Endometrial microvascular endothelial cells (primary cell): ENCODE measurements around the gene RGS10. TPM values are rescaled to one million over a fixed set of nuclear protein-coding genes. Genes with fewer than 3 reads are reported as not detected.
"Not testable (repeated sequence)": the region's sequence is repeated elsewhere in the genome, so short reads cannot be mapped to it uniquely, and the experiment has no call there.

Source experiments
- in situ Hi-C: cut with HindIII; loops from 2 replicates; pipeline ENCODE4 v1.10.0; 2017; ENCODE audit warnings: low sequenced_read_pairs, low pct_unique_long_range_greater_than_20kb; ENCODE audit errors: inconsistent ontology term
- total RNA-seq: library from RNA; depleted of rRNA; stranded (reverse); fragments of >200 nt; gene quantifications from one replicate; pipeline ENCODE4 v1.2.3, GENCODE V29; 2015; ENCODE audit errors: inconsistent ontology term

RGS10 gene, protein sequence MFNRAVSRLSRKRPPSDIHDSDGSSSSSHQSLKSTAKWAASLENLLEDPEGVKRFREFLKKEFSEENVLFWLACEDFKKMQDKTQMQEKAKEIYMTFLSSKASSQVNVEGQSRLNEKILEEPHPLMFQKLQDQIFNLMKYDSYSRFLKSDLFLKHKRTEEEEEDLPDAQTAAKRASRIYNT
- total RNA-seq, result 41.3 TPM

DNA sequence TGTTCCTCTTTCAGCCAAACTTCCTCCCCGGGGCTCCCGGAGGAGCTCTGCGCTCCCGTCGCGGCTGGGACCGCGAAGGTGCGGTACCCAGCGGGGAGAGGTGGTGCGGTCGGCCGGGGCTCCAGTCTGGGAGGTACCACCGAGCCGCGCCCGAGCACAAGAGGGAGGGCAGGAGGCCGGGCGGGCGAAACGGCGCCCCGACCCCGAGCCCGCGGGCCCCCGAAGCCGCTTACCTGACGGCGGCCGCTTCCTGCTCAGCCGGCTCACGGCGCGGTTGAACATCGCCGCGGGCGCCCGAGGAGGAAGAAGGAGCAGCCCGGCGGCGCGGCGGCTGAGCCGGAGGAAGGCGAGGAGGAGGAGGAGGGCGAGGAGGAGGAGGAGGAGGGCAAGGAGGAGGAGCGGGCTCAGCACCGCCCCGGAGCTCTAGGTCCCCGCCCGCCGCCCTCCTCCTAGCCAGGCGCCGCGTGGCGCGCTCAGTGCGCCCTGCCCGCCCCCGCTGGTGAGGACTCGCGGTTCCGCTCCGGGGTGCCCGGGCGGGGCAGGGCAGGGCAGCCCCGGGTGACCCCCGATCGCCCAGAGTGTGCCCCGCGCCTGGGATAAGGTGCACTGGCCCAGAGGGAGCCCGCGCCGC is at the start of gene RGS10:
RGS10 (minus strand) TSS at position 363 of the 631 bp plus-strand sequence; CDS start at position 282, 81 bp downstream.
- in situ Hi-C loops, result no loop called here

DNA sequence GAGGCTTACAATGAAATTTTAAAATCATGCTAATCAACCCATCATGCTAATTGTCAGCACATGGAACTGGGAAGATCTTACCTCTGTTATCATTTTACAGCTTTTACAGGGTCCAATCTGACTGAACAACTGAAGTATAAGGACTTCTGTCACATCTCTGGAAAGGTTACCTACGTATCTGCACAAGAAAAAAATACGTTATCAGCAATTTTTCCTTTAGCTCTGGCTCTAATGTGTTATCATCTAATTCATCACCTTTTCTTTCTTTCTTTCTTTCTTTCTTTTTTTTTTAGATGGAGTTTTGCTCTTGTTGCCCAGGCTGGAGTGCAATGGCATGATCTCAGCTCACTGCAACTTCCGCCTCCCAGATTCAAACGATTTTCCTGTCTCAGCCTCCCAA is 45.6 kb upstream of the RGS10 start:
- in situ Hi-C loops, result no loop called here

DNA sequence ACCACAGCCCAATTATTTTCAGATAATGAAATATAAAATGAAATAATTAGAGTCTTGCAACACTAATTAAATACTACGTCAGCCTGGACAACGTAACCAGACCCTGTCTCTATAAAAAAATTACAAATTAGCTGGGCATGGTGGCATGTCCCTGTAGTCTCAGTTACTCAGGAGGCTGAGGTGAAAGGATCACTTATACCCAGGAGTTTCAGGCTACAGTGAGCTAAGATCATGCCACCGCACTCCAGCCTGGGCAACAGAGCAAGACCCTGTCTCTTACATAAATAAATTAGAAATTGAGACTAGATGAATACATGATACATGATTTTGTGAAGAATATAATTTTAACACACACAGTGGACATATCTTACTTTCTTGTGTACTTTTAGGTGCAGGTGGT is 35.8 kb upstream of the RGS10 start:
- in situ Hi-C loops, result no loop called here

DNA sequence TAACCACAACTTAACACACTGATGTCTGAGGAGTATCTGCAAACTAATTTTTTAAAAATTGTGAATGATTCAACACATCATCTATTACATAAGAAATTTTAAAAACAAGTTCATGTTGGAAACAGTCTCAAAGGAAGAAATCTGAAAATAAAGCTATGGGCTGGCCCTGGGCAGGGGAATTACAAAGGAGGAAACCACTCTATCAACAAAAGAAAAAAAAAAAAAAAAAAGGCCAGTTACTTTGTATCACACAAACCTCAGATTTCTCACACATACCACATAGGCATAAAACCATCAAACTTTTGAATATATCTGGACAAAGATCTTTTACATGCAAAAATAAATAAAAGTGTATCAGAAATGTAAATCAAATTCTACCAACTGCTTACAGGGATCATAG is 33.5 kb upstream of the RGS10 start:
- in situ Hi-C loops, result no loop called here

DNA sequence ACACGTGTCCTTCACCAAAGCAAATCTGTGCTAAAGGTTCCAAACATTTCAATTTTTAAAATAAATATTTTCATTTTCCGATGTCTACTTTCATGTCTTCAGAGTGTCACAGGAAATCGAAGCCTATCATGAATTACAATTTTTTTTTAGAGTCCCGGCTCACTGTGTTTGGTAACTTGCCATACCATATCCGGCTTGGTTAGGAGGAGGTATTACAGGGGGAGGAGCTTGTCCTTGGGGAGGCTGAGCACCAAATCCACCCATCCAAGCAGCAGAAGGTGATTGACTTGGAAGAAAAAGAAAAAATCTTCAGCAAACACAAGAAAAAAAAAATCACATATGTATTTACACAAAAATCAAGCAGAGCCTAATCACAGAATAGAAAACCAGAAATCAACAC is 33.0 kb upstream of the RGS10 start:
- in situ Hi-C loops, result no loop called here

DNA sequence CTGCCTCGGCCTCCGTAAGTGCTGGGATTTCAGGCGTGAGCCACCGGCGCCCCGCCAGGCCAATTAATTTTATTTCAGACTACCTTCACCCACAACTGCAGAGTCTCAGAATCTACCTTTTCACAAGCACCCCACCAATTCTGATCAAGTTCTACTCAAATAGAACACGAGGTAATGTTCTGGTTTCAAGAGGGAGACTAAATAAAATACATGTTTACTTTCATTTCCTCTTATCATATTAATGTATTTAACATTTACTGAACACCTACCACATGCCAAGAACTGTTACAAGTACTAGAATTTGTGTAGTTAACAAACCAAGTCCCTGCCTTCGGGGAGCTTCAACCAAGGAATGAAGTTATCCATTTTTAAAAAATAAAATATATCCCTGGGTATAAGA is 25.5 kb upstream of the RGS10 start:
- in situ Hi-C loops, result no loop called here

DNA sequence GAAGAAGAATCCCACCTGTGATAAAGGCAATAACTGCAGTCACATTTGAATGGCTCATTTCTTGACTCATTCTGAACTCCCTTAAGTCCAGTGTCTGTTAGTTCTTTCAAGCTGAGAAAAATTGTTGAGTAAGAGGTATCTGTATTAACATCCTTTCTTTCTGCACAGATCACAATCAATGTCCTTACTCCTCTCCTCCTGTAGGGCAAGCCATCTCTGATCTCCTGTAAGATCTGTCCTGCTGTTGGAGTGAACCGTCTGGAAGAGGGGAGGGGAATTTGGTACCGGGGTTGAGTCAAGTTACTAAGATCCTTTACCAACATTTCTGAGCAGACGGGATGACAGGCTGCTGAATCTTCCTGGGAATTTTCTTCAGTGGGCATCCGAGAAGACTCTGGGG is 19.6 kb upstream of the RGS10 start:
- in situ Hi-C loops, result no loop called here

DNA sequence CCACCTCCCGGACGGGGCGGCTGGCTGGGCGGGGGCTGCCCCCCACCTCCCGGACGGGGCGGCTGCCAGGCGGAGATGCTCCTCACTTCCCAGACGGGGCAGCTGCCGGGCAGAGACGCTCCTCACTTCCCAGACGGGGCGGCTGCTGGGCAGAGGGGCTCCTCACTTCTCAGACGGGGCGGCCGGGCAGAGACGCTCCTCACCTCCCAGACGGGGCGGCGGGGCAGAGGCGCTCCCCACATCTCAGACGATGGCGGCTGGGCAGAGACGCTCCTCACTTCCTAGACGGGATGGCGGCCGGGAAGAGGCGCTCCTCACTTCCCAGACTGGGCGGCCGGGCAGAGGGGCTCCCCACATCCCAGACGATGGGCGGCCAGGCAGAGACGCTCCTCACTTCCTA is 17.0 kb upstream of the RGS10 start:
- in situ Hi-C loops, result not testable (repeated sequence)

DNA sequence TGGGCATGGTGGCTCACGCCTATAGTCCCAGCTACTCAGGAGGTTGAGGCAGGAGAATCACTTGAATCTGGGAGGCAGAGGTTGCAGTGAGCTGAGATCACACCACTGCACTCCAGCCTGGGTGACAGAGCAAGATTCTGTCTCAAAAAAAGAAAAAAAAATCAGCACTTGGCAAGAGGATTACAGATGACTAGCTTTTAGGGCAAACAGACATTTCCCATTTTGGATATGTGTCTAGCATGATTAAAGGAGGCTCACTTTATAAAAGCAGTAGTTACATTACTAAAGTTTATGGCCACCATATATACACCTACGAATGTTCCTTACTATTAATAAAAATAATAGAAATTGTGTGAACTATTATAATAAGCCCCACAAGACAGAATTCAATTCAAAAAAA is 13.6 kb upstream of the RGS10 start:
- in situ Hi-C loops, result not testable (repeated sequence)

DNA sequence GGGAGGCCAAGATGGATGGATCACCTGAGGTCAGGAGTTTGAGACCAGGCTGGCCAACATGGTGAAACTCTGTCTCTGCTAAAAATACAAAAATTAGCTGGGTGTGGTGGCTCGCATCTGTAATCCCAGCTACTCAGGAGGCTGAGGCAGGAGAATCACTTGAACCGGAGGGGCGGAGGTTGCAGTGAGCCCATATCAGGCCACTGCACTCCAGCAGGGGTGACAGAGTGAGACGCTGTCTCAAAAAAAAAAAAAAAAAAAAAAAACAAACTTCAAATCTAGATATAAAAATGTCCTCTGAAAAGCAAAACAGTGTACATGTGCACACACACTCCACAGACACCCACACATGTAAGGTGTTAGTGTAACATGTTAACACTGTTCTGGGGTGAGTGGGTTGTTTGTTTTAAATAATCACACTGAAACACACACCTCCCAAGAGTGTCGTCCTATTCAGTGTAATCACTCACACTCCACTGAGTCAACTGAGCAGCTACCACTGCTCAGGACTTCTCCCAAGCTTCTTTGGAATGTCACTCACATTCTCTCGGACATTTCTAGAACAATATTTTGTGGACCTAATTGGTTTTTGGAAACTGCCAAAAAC is 12.8 kb upstream of the RGS10 start:
- in situ Hi-C loops, result no loop called here

DNA sequence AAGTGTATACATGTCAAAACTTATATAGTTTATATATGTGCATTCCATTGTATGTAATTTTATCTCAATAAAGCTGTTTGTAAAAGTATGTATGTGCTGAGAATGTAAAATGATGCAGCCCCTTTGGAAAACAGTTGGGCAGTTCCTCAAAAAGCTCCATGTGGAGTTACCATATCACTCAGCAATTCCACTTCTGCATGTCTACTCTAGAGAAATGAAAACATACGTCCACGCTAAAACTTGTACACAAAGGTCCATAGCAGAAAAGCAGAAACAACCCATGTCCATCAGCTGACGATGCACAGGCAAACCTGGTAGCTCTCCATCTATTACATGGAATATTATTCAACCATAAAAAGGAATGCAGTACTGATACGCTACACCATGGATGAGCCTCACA is 8.3 kb upstream of the RGS10 start:
- in situ Hi-C loops, result no loop called here

DNA sequence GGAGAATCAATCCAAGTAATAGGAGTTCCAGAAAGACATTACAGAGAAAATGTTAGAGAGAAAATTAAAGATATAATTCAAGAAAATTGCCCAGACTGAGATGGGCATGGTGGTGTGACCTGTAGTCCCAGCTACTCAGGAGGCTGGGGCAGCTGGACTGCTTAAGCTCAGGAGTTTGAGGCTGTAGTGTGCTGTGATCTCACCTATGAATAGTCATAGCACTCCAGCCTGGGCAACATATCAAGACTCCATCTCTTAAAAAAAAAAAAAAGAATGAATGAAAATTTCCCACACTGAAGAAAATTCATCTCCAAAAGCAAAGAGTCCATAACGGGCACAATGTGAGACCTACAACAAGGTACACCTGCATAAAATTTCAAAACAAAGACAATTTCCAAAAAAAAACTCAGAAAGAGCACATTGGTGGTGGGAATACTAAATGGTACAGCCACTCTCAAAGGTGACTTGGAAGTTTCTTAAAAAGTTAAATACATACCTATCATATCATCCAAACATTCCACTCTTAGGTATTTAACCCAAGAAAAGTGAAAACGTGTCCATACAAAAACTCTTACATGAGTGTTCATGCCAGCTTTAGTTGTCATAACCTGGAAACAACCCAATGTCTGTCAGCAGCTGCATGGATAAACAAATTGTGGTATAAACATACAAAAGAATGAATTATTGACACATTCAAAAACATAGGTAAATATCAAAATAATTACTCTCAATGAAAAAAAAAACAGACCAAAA is 6.9 kb upstream of the RGS10 start:
- in situ Hi-C loops, result no loop called here

DNA sequence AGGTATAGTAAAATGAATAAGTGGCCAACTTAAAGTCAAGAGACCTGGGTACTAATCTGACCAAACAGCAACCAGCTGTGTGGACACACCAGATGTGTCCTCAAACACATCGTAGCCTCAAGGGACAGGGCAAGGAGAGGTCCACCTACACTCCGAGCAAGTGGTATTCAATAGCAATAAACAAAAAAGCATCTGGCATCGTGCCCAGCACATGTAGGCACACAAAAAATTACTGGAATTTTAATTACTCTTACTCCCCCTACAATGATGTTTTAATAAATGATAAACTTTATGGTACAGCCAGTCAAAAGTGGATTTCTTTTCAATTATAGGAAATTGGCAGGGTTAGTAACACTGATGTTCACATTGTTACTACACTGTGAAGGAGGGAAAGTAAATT is 3.5 kb upstream of the RGS10 start:
- in situ Hi-C loops, result no loop called here

DNA sequence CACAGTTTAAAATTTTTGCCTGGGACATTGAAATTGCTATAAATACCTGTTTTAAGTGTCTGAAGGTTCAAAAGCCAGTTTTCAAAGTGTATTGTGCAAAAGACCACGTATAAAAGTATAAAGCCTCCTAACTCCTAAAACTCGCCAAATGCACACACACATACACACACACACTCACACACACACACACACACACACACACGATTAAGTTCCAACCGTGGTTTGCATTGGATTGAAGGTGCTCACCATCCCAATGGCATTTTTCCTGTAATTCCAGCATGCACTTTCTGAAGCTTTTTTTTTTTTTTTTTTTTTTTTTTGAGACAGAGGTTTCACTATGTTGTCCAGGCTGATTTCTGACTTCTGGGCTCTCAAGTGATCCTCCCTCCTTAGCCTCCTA is 2.8 kb upstream of the RGS10 start:
- in situ Hi-C loops, result no loop called here

DNA sequence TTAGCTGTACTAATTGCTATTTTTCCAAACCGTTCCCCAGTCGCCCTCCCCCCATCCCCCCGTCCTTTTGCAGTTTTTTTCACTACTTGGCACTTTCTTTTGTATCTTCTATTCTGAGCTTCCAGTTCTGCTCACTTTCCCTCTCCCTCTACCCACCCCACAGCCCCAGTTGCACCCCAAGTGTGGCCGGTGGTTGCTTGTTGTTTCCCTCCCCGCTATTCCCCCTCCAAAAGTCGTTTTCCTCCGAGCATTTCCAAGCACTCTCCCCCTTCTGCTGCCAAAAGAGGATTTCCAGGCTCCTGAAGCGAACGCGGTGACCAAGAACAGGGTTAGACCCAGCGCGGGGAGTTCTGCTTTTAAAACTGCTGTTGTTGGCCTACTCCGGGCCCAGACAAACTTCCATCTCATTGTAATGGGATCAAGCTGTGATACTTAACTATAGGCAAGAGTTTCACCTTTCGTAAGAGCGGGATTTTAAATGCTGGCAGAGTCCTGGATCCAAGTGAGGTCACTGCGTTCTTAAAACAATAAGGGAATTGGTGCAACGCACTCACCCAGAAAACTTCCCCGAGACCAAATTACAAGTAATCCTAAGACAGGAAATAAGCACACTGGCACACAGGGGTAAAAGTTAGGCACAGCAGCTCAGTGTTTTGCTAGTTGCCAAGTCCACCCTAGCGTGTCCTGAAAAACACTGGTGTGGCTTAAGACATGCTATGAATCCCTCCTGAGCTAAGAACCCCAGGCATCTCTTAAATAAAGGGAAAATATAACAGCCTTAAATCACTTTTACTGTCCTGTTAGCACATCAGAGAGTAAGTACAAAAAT is 1.5 kb upstream of the RGS10 start:
- in situ Hi-C loops, result no loop called here

DNA sequence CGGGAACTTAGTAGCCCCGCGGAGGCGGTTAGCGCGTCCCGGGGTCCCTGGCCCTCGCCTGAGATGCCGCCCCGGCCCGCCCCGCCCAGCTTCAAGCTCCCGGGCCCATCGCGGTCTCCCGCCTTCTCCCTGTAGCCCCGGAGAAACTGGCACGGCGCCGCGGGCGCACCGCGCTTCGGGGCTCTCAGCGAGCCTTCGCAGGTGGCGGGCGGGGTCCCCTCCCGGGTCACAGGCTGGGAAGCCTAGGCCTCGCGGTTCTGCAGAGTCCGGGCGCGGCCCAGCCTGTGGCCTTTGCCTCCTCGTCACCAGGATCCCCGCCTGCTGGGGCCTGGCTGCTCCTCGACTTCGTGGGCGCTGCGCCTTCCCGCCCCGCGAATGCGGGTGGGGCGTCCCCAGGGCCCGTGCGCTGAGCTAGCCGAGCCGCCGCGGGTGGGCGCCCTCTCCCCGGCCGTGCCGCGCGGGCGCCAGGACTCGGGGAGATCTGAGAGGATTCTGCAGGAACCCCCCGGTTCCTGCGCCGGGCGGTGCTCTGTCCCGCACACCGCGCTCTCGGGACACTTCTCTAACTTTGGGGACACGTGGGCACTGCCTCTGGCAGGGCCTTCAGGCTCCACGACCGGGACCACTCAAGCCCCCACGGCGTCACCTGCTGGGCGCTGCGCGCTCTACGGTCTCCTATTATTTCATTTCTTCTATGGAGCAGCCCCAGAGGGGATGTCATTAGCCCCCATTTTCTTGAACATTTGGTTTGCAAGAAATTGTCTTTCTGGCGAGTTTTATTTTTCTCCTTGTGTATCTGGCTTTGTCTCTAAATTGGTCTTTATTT is 682 bp upstream of the RGS10 start:
- in situ Hi-C loops, result no loop called here

DNA sequence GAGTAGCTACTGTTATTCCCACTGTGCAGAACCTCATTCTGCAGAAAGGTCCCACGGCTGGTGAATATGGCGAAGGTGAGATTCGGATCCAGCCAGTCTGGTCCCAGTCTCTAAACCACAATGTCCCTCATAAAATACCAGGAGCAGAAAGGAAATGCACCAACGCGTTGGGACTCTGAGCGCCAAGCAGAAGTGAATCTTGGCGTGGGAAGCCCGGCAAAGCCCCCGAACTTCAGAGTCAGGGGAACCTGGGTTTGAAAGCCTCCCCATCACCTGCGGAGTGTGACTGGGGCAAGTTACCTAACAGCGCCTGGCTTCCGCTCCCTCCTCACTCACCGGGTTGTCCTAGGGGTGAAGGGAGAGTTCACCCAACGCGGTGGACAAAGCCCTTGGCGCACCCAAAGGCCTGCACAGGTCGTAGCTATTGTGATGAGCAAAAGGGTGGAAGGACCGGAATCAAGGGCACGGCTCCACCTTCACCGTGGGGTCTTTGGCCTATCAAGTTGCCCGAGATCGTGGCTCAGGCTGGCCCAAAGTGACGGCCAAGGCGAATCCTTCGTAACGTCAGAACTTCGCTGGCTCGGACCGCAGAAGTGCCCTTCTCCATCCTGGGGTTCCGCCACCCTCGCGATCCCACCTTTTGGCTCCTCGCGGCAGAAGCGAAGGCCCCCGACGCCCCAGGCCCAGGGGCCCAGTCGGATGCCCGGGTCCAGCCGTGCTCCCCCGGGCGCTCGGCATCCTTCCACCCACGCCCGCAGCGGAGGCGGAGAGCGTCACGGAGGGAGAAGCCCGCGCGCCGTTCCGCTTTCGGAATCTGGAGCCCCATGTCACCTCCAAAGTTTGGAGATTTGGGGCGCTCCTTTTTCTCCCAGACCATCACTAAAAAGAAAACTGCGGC is 811 bp downstream of the RGS10 start:
- in situ Hi-C loops, result no loop called here
